Esophagus muscularis mucosa (tissue), 4 donors: ENCODE measurements around the gene HDAC4. TPM values are rescaled to one million over a fixed set of nuclear protein-coding genes. Genes with fewer than 3 reads are reported as not detected.

ENCODE experiments used
- DNase-seq: peaks from one replicate; pipeline ENCODE4 v3.0.0-alpha.2; 2017; ENCODE audit errors: extremely low spot score
- H3K27ac ChIP-seq, 4 donors: fragments of 200-600 bp; sonication (generic); replicated peaks in 1 of 4; 1 replicate in 3 of 4; 2 replicates in 1 of 4; pipeline ENCODE4 v1.5.1; 2016 to 2019; ENCODE audit warnings: mild to moderate bottlenecking in 1 of 4
- H3K27me3 ChIP-seq, 4 donors: fragments of 200-600 bp; sonication (generic); one replicate each; pipeline versions ENCODE4 v1.5.1 to v1.6.0; 2016 to 2019
- H3K36me3 ChIP-seq, 4 donors: fragments of 200-600 bp; sonication (generic); one replicate each; pipeline ENCODE4 v1.5.1; 2016 to 2019
- H3K4me1 ChIP-seq, 4 donors: fragments of 200-600 bp; sonication (generic); one replicate each; pipeline ENCODE4 v1.5.1; 2016 to 2019
- H3K4me3 ChIP-seq, 4 donors: fragments of 200-600 bp; sonication (generic); 1 replicate in 2 of 4; 2 replicates in 2 of 4; pipeline ENCODE4 v1.5.1; 2016 to 2019; ENCODE audit warnings: mild to moderate bottlenecking in 4 of 4, moderate library complexity in 1 of 4
- H3K9me3 ChIP-seq, 4 donors: fragments of 200-600 bp; sonication (generic); 1 replicate in 3 of 4; 2 replicates in 1 of 4; pipeline ENCODE4 v1.5.1; 2016 to 2019
- CTCF ChIP-seq, 3 experiments: fragments of 200-600 bp in 2 of 3; fragments of 450-650 bp in 1 of 3; sonication (generic) in 2 of 3; IDR thresholded peaks; one replicate each; pipeline ENCODE4 v1.5.1; 2017 to 2019; ENCODE audit warnings: antibody characterized with exemption in 3 of 3, mild to moderate bottlenecking in 2 of 3, moderate library complexity in 1 of 3
- EP300 ChIP-seq: sonication (generic); formaldehyde crosslinking; IDR thresholded peaks from one replicate; pipeline ENCODE4 v1.6.1; 2017; ENCODE audit warnings: antibody characterized with exemption
- POLR2A ChIP-seq: fragments of 450-650 bp; IDR thresholded peaks from one replicate; pipeline ENCODE4 v1.6.1; 2017; ENCODE audit warnings: antibody characterized with exemption, moderate library complexity, mild to moderate bottlenecking, low read depth
- POLR2AphosphoS5 ChIP-seq, 2 donors: sonication (generic); formaldehyde crosslinking; IDR thresholded peaks; one replicate each; pipeline ENCODE4 v1.6.1; 2017; ENCODE audit warnings: antibody characterized with exemption in 2 of 2
- WGBS: methylation state at CpG from one replicate; pipeline ENCODE4 v1.1.5; 2018; 5-methylcytosine and 5-hydroxymethylcytosine counted together
- intact Hi-C: fragments of 100-400 bp; cut with DNase I; formaldehyde crosslinking; loops from one replicate; pipeline ENCODE4 v1.15.1; 2023
- total RNA-seq, 4 donors: library from RNA; depleted of rRNA; stranded (reverse); fragments of >200 nt; gene quantifications; one replicate each; pipeline versions ENCODE4 v1.1.0 to v1.2.1, GENCODE V29; 2016

The HDAC4 gene
- total RNA-seq, 4 donors from 2014 or later, result 59.4 to 119 (median 76.1) TPM

GRCh38 chr2:239300871-239301735 is 99.7 kb downstream of the HDAC4 start:
- H3K36me3 ChIP-seq, result no peaks in the 10 kb centered on the region
- H3K27ac ChIP-seq, result peak overlapping the region; percentile 52 to 92 (median 86)
- H3K4me1 ChIP-seq, result peaks cover 72 to 100% (median 100%) of the 10 kb centered on the region in 4 donors
- intact Hi-C loops, result no loop called here
- no peak for TF ChIP-seq EP300
- no peak for TF ChIP-seq CTCF (IDR thresholded peaks at IDR 0.05)
- TF ChIP-seq POLR2A, result no peak
- TF ChIP-seq POLR2AphosphoS5 (IDR thresholded peaks at IDR 0.05), result no peak
- no peaks in the 10 kb centered on the region for H3K27me3 ChIP-seq
- WGBS, result 82% methylated on average over 25 of the region's 26 CpGs
- H3K4me3 ChIP-seq, result peak overlapping the region; percentile 16 to 31 (median 28)
- no peaks in the 10 kb centered on the region for H3K9me3 ChIP-seq
- no peak for DNase-seq

- H3K36me3 ChIP-seq, result no peaks in the 10 kb centered on the region
- TF ChIP-seq POLR2AphosphoS5 (IDR thresholded peaks at IDR 0.05), result no peak
- no peak for TF ChIP-seq POLR2A
- TF ChIP-seq EP300, result no peak
- no peak for TF ChIP-seq CTCF (IDR thresholded peaks at IDR 0.05)
- intact Hi-C loops, result no loop called here
- peak overlapping the region in 3 of 4 donors; percentile 16 to 28 (median 27) for H3K4me3 ChIP-seq
- DNase-seq, result no peak
- H3K27ac ChIP-seq, result peak overlapping the region; percentile 52 to 92 (median 86)
- WGBS, result 80% methylated on average over 5 of the region's 5 CpGs
- H3K9me3 ChIP-seq, result no peaks in the 10 kb centered on the region
- peaks cover 73 to 100% (median 100%) of the 10 kb centered on the region in 4 donors for H3K4me1 ChIP-seq
- no peaks in the 10 kb centered on the region for H3K27me3 ChIP-seq
Observed at GRCh38 chr2:239300242-239300641, 100.6 kb downstream of the HDAC4 start.

- intact Hi-C loops, result no loop called here
- DNase-seq, result no peak
- no peak overlapping the region for H3K4me3 ChIP-seq
- H3K36me3 ChIP-seq, result no peaks in the 10 kb centered on the region
- H3K4me1 ChIP-seq, result peaks cover 70 to 98% (median 98%) of the 10 kb centered on the region in 4 donors
- TF ChIP-seq POLR2AphosphoS5 (IDR thresholded peaks at IDR 0.05) (no peak), POLR2A (no peak), CTCF (IDR thresholded peaks at IDR 0.05) (no peak), EP300 (no peak)
- peak overlapping the region; percentile 52 to 92 (median 86) for H3K27ac ChIP-seq
- H3K9me3 ChIP-seq, result no peaks in the 10 kb centered on the region
- WGBS, result 85% methylated on average over 19 of the region's 19 CpGs
- no peaks in the 10 kb centered on the region for H3K27me3 ChIP-seq
Observed at GRCh38 chr2:239299218-239299939, 101.4 kb downstream of the HDAC4 start.

GRCh38 chr2:239298116-239298804 is 102.6 kb downstream of the HDAC4 start:
- Histone ChIP-seq H3K4me1 (peaks cover 67 to 98% (median 98%) of the 10 kb centered on the region in 4 donors), H3K36me3 (no peaks in the 10 kb centered on the region), H3K4me3 (peak overlapping the region in 2 of 4 donors; percentile 5 to 22), H3K27ac (peak overlapping the region; percentile 11 to 92 (median 76)), H3K9me3 (no peaks in the 10 kb centered on the region), H3K27me3 (no peaks in the 10 kb centered on the region)
- no peak for DNase-seq
- TF ChIP-seq EP300, result no peak
- TF ChIP-seq POLR2A, result no peak
- TF ChIP-seq POLR2AphosphoS5 (IDR thresholded peaks at IDR 0.05), result no peak
- no peak for TF ChIP-seq CTCF (IDR thresholded peaks at IDR 0.05)
- WGBS, result 53% methylated on average over 14 of the region's 14 CpGs
- intact Hi-C loops, result no loop called here
